LoVo (cell line): ENCODE measurements around the gene PINK1.
"Not testable (repeated sequence)": the region's sequence is repeated elsewhere in the genome, so short reads cannot be mapped to it uniquely, and the experiment has no call there.

Experiments used
- DNase-seq: peaks from one replicate; pipeline ENCODE4 v3.0.0-alpha.2; 2016; ENCODE audit warnings: low spot score

The PINK1 gene

DNA sequence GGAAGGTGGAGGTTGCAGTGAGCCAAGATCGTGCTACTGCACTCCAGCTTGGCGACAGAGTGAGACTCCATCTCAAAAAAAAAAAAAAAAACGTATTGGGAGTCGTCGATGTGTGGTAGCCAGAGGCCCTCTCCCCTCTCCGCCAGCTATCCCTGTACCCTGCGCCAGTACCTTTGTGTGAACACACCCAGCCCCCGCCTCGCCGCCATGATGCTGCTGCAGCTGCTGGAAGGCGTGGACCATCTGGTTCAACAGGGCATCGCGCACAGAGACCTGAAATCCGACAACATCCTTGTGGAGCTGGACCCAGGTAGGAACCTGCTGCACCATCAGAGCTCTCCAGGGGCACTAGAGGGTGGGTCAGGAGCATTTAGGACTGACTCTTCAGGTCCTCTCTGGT lies 12.2 kb downstream of the PINK1 start:
- DNase-seq = no peak

DNA sequence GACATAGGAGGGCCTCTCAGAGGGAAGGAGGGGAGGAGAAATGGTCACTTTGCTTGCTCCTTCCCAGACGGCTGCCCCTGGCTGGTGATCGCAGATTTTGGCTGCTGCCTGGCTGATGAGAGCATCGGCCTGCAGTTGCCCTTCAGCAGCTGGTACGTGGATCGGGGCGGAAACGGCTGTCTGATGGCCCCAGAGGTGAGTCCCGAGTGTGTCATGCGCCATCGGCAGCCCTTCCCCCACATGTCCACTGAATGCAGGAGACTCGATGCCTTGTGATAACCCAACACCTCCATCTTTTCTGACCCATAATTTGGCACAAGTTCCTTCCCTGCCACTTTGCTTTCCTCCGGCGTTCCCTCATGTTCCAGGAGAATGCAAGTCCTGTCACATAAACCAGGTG lies 15.2 kb downstream of the PINK1 start:
- no peak for DNase-seq

DNA sequence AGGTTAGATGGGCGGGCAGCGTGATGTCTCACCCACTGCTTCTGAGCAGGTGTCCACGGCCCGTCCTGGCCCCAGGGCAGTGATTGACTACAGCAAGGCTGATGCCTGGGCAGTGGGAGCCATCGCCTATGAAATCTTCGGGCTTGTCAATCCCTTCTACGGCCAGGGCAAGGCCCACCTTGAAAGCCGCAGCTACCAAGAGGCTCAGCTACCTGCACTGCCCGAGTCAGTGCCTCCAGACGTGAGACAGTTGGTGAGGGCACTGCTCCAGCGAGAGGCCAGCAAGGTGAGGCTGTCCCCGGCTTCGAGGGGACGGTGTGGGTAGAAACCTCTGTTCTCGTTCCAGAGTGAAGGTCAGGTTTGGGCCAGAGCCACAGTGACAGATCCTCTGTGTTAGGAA lies 15.7 kb downstream of the PINK1 start:
- no peak for DNase-seq

DNA sequence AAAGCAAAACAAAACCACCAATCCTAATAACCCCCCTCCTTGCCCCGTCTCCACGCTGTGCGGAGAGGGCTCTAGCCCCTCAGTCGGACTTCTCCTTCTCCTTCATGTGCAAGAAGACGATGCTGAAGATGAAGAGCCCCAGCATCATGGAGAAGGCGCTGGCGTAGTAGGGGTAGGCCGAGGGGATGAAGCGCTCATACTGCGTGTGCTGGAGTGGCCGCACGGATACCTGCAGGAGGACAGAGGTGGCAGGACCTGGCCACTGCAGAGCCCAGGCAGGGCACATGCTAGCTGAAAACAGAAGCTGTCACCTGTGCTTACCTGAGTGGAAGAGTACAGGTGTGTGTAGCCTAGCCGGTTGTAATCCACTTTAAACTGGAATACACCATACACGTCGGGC lies 19.0 kb downstream of the PINK1 start:
- no peak for DNase-seq

DNA sequence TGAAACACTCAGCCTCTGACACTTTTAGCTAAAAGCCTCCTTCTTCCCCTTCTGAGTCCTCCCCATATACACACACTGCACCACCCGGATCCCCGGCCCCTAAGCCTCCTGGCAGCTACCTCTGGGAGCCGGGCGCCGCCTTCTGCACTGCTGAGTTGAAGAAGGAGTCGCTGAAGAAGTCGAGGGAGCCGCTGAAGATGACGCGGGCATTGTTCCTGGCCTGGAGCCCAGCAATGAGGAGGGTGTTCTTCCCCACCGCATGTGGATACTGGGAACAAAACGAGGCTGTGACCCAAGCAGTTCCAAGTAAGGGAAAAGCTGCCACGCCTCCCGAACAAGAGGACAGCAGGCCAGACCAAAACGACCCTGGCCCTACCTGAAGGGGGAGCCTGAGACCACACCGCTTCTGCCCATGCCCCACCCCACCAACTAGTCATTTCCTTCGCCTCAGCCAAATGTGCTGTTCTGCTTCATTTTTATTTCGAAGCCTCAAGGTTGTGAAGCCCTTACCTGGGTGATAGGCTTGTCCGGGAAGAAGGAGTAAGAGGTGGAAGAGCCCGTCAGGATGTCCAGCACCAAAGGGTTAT lies 20.9 kb downstream of the PINK1 start:
- DNase-seq = no peak

DNA sequence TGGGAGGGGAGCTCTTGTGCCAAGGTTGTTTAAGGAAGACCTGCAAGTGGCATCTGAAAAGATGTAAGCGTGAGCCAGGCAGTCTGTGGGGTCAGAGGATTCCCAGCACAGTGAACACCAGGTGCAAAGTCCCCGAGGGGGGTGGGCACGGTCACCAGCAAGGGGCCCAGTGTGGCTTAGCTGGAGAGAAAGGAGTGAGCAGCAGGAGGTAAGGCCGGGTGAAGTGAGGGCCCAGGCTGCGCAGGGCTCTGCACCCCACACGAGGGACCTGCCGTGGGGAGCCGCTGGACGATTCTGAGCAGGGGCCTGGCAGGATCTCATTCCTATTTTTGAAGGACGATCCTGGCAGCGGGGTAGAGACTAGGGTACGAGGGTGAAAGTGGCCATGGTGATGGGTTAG lies 23.8 kb downstream of the PINK1 start:
- DNase-seq = no peak

DNA sequence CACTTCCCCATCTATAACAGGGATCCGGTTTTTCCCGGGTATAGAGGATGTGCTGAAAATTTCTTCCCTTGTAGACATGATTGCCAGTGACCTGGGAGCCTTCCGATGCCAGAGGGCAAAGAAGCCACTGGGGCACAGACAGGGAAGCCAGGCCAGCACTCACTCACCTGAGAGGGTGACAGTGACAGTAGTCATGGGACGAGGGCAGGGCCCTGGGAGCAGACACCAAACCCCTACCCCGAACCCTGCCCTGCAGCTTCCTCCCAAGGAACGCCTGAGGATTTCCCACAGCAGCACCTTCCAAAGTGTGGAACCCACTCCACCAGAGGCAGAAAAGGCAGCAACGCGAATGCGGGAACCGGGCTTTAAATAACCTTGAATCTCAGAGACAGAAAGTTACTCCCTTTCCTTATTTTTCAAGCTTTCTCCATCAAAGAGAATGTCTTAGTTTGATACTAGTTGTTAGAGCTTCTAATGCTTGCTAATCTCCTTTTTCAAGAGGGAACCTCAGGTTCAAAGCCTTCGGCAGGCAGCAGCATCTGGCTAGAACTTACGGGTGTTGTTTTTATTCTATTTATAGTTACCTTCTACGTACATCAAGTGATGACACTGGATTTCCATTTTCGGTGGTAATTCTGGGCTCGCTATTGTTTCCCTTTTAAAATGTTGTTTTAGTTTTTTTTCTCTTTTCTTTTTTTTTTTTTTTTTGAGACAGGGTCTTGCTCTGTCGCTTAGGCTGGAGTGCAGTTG lies 25.1 kb downstream of the PINK1 start:
- no peak for DNase-seq

DNA sequence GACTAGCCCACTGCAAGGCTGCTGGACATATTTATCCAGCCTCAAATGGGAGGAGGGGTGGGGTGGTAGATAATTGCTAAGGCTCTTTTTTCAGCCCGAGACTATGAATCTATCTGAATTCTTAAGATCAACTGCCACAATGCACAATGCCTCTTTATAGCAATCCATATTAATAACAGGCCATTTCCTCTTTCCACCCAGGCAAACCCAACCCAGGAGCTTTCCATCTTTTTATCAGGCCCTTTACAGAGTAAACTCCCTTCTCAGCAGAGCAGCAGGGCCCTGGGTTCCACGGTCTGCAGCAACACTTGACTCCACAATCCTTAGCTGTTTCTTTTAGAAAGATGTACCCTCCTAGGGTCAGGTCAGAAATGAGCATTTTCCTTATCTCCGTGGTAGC lies 27.1 kb downstream of the PINK1 start:
- DNase-seq = no peak

DNA sequence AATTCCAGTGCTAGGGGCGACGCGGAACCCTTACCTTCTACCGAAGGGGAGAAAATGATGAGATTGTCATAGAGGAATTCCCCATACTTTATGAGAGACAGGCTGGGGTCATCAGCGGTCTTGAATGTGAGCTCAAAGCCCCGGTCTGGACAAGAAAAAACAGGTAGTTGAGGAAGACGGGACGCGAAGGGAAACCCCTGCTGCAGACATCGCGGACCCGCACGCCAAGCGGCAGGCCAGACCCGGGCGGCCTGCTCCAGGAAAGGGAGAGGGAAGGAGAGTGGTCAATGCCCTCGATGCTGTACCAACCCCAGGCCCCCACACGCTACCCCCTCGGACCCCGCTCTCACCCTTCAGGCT lies 27.6 kb downstream of the PINK1 start:
- DNase-seq = no peak

DNA sequence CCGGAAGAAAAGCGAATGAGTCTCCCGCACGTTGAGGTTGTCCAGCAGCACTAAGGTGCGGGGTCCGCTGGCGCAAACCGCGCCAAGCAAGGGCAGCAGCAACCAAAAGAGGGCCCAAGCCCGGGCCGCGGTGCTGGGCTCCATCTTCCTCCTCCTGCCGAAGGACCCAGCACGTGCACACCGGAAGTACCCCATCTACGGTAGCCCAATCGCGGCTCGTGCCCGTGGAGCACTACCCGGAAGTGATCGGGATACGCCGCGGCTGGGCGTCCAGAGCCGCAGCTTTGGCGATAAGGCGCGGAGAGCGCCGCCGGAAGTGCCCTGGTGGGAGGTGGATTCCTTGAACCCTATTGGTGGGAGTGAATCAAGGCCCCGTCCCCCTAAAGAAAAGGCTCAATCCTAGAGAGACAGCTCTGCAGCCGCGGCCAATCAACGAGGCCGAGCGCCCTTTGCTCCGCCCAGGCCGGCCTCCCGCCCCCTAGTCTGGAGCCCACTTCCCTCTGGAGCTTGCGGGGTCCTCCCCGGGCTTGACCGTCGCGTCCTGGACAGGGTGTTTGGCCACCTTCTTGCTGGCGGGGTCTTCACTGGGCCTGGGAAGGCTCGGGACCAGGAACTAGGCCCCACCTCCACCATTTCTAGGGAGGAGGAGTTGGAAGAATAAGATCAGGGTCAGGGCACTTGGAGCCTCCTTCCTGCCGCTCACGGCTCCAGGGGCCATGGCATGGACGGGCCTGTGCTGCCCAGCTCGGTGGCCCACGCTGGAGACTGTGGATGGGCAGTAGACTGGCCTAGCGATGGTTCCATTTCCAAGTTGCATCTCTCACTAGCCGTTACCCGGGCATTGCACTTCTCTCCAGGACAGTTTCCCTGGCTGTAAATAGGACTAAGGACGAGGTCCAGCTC lies 28.2 kb downstream of the PINK1 start, which contains the start of gene DDOST:
DDOST (minus strand) TSS at position 163 of the 903 bp plus-strand sequence; CDS start at position 144, 19 bp downstream.
- DNase-seq = peak; percentile 98

DNA sequence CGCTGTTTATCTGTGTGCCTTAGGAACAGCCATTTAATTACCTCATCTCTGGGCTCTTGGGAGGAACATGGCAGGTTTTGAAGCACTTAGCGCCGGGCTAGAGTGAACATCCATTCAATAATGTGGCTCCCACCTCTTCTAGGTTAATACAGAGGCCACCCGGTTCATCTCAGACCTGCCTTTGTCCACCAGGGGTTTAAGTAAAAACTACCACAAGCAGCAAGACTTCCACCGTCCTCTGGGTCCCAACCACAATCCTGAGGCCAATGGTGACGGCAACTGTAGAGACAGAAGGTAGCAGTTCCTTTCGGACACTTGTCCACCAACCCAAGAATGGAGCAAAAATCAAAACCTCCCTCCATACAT lies 28.8 kb downstream of the PINK1 start:
- no peak for DNase-seq

DNA sequence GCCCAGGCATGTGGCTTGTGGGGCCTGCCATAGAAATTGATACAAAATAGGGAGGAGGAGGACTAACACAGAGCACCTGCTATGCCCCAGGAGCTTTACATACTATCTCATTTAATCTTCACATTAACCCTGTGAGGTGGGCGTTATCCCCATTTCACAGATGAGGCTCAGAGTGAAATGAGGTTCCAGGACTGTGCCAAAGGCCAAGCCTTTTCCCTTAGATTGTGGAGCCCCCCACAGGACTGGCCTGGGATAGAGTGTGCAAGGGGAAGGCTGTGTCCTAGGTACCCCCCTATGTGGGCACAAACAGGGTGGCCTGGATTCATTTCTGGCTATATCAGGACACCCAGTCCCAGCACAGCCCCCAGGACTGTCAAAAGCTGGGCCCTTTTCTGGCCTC lies 30.1 kb downstream of the PINK1 start:
- DNase-seq = no peak

DNA sequence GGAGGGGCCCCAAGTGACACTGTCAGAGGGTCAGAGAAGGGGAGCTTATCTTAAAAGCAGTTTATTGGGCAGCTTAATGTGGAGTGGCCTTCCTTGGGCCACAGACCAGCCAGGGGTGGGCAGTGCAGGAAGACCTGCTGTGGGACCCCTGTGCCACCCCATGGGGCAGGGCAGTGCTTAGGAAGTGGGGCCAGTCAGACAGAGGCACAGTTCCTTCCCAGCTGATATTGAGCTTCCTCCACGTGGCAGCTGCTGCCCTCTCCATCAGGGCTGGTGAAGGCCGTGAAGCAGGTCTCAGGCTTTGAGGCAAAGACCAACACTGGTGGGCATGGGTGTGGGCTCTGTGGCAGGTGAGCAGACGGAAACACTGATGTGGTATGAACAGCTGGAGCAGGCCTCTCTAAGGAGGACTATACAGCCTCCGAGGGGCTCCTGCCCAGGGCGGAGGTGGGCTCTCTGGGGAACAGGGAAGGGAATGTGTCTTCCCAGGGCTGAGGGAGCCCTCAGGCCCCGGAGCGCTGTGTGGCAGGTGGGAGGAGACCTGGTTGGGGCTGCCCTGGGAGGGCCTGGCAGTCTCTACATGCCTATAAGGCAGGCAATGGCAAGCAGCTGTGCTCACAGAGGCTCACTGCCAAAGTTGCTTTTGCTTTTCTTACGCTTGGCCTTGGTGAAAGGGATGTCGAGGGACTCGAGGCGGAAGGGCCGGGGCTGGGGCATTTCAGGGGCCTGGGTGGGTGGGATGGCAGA lies 30.9 kb downstream of the PINK1 start:
- DNase-seq = no peak

DNA sequence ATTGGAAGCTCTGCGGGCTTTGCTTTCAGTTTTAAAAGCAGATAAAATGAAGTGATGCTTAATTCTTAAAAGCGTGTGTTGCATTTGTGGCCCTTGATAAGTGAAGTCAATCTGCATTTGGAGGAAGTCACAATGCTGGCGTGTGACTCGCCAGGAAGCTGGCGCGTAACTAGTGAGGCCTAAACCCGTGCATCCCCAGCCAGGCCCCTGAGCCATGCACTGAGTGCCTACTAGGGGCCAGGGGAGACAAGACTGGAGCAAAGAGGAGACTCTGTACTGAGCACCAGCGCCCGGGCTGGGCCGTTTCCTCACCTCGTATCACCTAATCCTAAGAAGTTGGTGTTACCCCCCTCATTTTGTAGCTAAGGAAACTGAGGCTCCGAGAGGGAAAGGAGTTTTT lies 32.5 kb downstream of the PINK1 start:
- DNase-seq = no peak

DNA sequence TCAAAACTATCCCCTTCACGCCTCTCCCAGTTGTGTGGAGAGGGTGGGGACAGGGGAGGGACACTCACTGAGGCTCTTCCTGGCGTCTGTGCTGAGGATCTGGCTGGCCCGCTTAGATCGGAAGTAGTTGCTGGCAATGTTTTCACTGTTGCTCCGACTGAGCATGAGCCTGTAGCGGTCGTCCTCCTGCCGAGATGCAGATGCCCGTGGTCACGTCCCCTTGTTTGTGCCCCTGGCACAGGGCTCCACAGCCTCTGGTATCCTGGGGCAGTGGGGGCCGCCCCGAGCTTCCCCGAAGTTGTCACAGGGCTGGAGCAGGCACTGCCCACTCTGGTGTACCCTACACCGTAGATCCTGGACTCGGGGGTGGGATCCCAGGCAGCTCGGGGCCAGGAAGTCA lies 32.9 kb downstream of the PINK1 start:
- no peak for DNase-seq

DNA sequence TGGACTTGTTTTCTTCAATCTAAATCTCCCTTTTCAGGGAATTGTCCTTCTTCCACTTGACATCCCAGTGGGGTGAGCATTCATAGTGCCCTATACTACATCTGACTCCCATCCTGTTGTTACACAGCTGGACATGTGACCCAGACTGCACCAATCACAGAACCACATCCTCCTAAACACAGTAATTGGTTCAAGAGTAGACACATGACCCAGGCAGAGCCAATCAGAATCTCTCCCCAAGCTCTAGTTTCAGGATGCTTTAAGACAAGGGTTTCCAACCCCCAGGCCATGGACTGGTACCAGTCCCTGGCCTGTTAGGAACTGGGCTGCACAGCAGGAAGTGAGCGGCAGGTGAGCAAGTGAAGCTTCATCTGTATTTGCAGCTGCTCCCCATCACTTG lies 33.5 kb downstream of the PINK1 start:
- no peak for DNase-seq

DNA sequence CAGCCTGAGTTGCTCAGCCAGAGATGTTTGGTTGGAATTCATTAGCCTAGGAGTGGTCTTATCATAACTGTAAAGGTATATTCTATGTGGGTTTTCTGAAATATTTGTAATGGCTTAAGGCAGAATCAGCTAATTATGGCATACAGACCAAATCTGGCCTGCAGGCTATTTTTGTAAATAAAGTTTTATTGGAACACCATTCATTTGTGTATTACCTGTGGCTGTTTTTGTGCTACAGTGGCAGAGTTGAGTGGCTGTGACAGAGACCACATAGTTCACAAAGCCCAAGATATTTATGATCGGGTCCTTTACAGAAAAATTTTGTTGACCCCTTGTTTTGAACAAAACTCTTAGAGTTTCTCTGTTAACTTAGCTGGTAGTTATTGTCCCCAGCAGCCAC lies 35.3 kb downstream of the PINK1 start:
- DNase-seq = no peak

DNA sequence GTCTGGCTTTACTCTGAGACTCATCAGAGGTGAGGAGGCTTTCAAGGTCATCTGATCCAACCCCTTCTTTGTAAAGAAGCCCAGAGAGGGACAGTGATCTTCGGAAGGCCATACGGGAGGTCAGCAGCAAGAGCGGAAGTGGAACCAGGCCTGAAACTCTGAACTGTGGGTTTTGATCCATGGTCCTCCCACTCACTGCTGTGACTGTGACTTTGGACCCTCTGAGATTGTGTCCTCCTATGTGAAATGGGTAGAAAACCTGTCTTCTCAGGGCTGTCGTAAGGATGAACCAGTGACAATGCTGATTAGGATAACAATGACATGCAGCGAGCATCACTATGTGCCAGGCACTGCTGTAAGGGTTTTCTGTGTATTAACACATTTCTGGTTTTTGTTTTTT lies 37.7 kb downstream of the PINK1 start:
- no peak for DNase-seq

DNA sequence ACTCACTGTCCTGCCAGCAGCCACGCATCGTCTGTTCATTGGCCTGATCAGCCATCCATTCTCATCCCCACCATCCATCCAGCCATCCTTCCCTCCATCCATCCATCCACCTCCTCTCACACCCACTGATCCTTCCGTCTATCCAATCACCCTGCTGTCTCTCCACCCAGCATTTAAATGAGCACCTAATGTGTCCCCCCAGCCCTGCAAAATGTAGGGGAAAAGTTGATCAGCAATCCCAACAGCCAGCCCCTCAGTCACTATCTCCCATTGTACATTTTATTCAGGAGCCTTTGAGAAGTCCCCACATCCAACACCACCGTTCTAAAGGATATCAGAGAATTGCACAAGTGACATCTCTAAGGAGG lies 39.0 kb downstream of the PINK1 start:
- no peak for DNase-seq

DNA sequence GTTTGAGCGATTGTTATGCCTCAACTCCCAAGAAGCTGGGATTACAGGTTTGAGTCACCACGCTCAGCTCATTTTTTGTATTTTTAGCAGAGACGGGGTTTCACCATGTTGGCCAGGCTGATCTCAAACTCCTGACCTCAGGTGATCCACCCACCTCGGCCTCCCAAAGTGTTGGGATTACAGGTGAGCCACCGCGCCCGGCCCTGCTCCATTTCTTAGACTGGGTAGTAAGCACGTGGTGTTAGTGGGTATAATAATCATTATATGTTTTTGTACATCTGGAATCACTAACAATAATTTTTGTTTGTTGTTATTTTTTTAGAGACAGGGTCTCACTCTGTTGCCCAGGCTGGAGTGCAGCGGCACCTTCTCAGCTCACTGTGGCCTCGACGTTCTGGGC lies 40.4 kb downstream of the PINK1 start:
- DNase-seq = not testable (repeated sequence)

DNA sequence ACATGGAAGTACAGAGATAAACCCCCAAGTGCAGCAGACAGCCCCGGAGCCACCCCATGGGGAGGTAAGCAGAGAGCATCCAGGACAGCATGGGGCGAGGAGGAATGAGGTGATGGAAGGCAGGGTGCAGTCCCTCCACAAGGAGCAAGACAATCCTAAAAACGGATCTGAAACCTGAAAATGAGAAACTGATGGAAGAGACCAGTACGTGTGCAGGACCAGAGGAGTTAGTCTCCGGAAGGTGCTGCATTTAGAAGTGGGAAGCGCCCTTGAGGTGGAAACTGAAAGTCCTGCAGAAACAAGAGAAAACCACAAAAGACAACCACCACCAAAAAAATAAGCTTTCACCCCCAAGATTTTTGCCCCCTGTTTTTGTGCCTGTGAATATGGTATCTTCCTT lies 45.3 kb downstream of the PINK1 start:
- DNase-seq = no peak

DNA sequence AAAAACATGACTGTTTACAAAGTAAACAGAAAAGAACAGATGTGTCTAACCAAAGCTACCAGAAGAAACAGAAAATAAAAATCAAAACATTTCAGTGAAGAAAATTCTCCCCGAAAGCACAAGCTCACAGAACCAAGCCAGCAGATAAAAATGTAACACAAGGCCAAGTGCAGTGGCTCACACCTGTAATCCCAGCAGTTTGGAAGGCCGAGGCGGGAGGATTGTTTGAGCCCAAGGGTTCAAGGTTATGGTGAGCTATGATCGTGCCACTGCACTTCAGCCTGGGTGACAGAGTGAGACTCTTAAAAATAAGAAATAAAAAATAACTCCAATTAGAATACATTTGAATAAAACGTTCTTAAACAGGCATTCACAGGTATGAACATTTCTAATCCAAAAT lies 47.0 kb downstream of the PINK1 start:
- no peak for DNase-seq

DNA sequence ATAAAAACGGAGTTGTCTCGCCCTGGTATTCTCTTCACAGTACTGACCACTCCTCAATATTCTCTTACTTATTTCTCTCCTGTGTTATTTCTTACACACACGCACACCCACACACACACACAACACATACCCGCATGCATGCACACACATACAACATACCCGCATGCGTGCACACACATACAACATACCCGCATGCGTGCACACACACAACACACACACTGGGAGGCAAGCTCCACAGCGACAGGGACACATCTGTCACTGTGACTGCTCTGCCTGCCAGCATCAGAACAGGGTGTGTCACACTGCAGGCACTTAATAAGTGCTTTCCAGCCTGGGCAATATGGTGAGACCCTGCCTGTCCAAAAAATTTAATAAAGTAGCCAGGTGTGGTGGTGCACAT lies 48.7 kb downstream of the PINK1 start:
- DNase-seq = no peak
